ENCODE data around the gene KLF5. TPM values are rescaled to one million over a fixed set of nuclear protein-coding genes. Genes with fewer than 3 reads are reported as not detected.

The KLF5 gene
- total RNA-seq, 4 donors from 2014 or later: 9.8 to 15.6 (median 10.9) TPM

- DNase-seq (no peak), ATAC-seq (no peak)
- Histone ChIP-seq H3K36me3 (no peaks in the 10 kb centered on the region), H3K4me1 (no peaks in the 10 kb centered on the region), H3K9me3 (no peaks in the 10 kb centered on the region), H3K4me3 (no peak overlapping the region), H3K27me3 (no peaks in the 10 kb centered on the region), H3K27ac (no peak overlapping the region)
- in situ Hi-C loops (cut with MboI; ENCODE audit: low sequenced_read_pairs in 4 of 4): no loop called here
- TF ChIP-seq CTCF (IDR thresholded peaks at IDR 0.05 in 4 of 5, conservative IDR thresholded peaks at IDR 0.05 in 1 of 5) (no peak), POLR2A (IDR thresholded peaks at IDR 0.05) (no peak)
- intact Hi-C loops (cut with DNase I; ENCODE audit: low total_unique reads): no loop called here
These were observed 60.8 kb downstream of the KLF5 start for GRCh38 chr13:73119612-73120011.
